ENCODE data around the gene ARHGAP45.

DNA sequence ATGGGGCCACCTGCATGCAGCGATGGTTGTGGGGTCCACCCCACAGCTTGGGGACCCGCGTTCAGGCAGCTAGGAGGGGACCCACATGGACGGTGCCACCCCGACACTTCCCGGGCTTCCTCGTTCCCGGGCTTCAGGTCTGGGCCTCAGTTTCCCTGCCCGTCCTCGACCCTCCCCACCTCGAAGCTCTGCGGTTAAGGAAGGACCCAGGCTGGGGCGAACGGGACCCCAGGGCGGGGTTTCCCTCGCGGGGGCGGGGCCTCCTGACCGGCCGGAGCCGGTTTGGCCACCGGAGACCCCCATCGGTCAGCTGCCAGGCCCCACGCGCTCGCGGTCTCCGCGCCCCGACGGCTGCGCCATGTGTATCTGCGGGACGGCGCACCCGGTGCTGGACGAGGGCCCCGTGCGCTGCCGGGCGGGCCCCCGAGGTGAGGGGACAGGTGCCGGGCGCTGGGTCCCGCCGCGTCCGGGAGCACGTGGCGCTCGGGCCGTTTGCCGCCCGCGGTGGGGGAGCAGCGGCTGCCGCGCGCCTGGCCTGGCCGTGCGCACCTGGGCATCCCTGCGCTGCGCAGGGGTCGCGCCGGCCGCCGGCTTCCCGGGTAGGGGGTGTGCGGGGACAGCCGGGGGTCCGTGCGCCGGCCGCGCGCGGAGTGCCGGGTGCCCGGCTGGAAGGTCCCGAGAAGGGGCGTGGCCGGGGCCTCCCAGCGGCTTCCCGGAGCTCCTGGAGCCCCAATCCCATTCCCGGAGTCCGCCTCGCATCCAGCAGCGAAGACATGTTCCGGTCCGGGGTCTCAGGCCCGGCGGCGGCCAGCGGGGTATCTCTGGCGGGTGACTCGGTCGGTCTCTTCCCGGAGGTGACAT, 4.2 kb downstream of the ARHGAP45 start:
- no peak for TF ChIP-seq POLR2A (IDR thresholded peaks at IDR 0.05)
- TF ChIP-seq, protein P1, sequence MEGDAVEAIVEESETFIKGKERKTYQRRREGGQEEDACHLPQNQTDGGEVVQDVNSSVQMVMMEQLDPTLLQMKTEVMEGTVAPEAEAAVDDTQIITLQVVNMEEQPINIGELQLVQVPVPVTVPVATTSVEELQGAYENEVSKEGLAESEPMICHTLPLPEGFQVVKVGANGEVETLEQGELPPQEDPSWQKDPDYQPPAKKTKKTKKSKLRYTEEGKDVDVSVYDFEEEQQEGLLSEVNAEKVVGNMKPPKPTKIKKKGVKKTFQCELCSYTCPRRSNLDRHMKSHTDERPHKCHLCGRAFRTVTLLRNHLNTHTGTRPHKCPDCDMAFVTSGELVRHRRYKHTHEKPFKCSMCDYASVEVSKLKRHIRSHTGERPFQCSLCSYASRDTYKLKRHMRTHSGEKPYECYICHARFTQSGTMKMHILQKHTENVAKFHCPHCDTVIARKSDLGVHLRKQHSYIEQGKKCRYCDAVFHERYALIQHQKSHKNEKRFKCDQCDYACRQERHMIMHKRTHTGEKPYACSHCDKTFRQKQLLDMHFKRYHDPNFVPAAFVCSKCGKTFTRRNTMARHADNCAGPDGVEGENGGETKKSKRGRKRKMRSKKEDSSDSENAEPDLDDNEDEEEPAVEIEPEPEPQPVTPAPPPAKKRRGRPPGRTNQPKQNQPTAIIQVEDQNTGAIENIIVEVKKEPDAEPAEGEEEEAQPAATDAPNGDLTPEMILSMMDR (IDR thresholded peaks at IDR 0.05): no peak
- TF ChIP-seq EP300 (IDR thresholded peaks at IDR 0.05): no peak
- no peak for TF ChIP-seq POLR2AphosphoS5 (IDR thresholded peaks at IDR 0.05)

All from suprapubic skin (tissue), 4 donors.